CD4-positive, alpha-beta memory T cell (primary cell): ENCODE data around the gene CFLAR. TPM values are rescaled to one million over a fixed set of nuclear protein-coding genes. Genes with fewer than 3 reads are reported as not detected.

Experiments
- CTCF ChIA-PET: fragments of 350-600 bp; sonication (Branson Sonifier 250); formaldehyde crosslinking; loops from one replicate; lab custom pipeline; 2021; ENCODE audit warnings: inconsistent platforms; ENCODE audit not compliant: partially characterized antibody; lab: Charles Lee
- POLR2A ChIA-PET: fragments of 350-600 bp; sonication (Branson Sonifier 250); formaldehyde crosslinking; loops from one replicate; lab custom pipeline; 2021; ENCODE audit not compliant: partially characterized antibody; lab: Charles Lee
- DNase-seq, 5 donors: peaks; one replicate each; pipeline versions ENCODE4 v3.0.0 to v3.0.0-alpha.2; 2020 to 2022; ENCODE audit warnings: mixed read lengths in 1 of 5
- H3K27ac ChIP-seq: one replicate; pipeline ENCODE4 v1.7.0; 2013; ENCODE audit warnings: low read depth, low read length
- H3K27me3 ChIP-seq: 2 replicates; pipeline ENCODE4 v1.7.0; 2013; ENCODE audit warnings: mild to moderate bottlenecking, low read length, moderate library complexity; ENCODE audit not compliant: insufficient read depth
- H3K36me3 ChIP-seq: 2 replicates; pipeline ENCODE4 v1.7.0; 2013; ENCODE audit warnings: mild to moderate bottlenecking, low read length, moderate library complexity; ENCODE audit not compliant: insufficient read depth
- H3K4me1 ChIP-seq: 2 replicates; pipeline ENCODE4 v1.7.0; 2013; ENCODE audit warnings: mild to moderate bottlenecking, low read length, moderate library complexity; ENCODE audit not compliant: insufficient read depth
- H3K4me3 ChIP-seq, 2 donors: one replicate each; pipeline ENCODE4 v1.7.0; 2013; ENCODE audit warnings: low read length in 2 of 2, mild to moderate bottlenecking in 1 of 2
- H3K9me3 ChIP-seq, 2 donors: one replicate each; pipeline ENCODE4 v1.7.0; 2013; ENCODE audit warnings: low read length in 2 of 2, control low read depth in 1 of 2; ENCODE audit not compliant: control insufficient read depth in 1 of 2
- H3K27ac Mint-ChIP-seq, 7 donors: one replicate each; pipeline ENCODE4 v1.8.0; 2020 to 2021; ENCODE audit warnings: mixed read lengths in 7 of 7, mild to moderate bottlenecking in 6 of 7, inconsistent platforms in 3 of 7, moderate library complexity in 3 of 7
- H3K27me3 Mint-ChIP-seq, 2 donors: one replicate each; pipeline ENCODE4 v1.8.0; 2020 to 2021; ENCODE audit warnings: mixed read lengths in 2 of 2
- H3K36me3 Mint-ChIP-seq, 2 donors: one replicate each; pipeline ENCODE4 v1.8.0; 2020 to 2021; ENCODE audit warnings: mixed read lengths in 2 of 2, inconsistent platforms in 1 of 2, mild to moderate bottlenecking in 1 of 2
- H3K4me1 Mint-ChIP-seq, 4 donors: one replicate each; pipeline ENCODE4 v1.8.0; 2020 to 2021; ENCODE audit warnings: mixed read lengths in 4 of 4, mild to moderate bottlenecking in 1 of 4
- H3K4me3 Mint-ChIP-seq, 8 donors: one replicate each; pipeline ENCODE4 v1.8.0; 2020 to 2021; ENCODE audit warnings: mixed read lengths in 8 of 8, mild to moderate bottlenecking in 7 of 8, moderate library complexity in 6 of 8, inconsistent platforms in 3 of 8
- H3K9me3 Mint-ChIP-seq, 8 donors: one replicate each; pipeline ENCODE4 v1.8.0; 2020 to 2021; ENCODE audit warnings: mixed read lengths in 8 of 8, mild to moderate bottlenecking in 5 of 8, inconsistent platforms in 3 of 8, moderate library complexity in 1 of 8
- intact Hi-C: fragments of 100-400 bp; cut with micrococcal nuclease; formaldehyde crosslinking; loops from one replicate; pipeline ENCODE4 v1.15.1; 2023
- polyA plus RNA-seq, 2 donors: library from polyadenylated mRNA; unstranded; fragments of 300-500 nt; fragmentation: Illumina TruSeq; gene quantifications; one replicate each; pipeline ENCODE4 v1.2.3, GENCODE V29; 2021
- total RNA-seq, 2 experiments: library from RNA; stranded (reverse); gene quantifications; one replicate each; pipeline ENCODE4 v1.2.3, GENCODE V29; 2021

The CFLAR gene
- total and polyA plus RNA-seq, 4 experiments from 2014 or later, result 127 to 235 (median 188) TPM

GRCh38 chr2:201074996-201075395 is 41.0 kb upstream of the CFLAR start:
- CTCF ChIA-PET, result interaction anchor here (0.7 to 1.1 kb wide), 2 partner anchors 157 to 158 kb away, joined by 3 to 5 read pairs; no protein-coding TSS in a partner anchor
- Histone ChIP-seq H3K4me3 (no peak overlapping the region), H3K36me3 (peaks cover 2% of the 10 kb centered on the region), H3K9me3 (no peaks in the 10 kb centered on the region), H3K27ac (no peak overlapping the region), H3K27me3 (no peaks in the 10 kb centered on the region), H3K4me1 (peaks cover 22% of the 10 kb centered on the region)
- no peaks in the 10 kb centered on the region for H3K9me3 Mint-ChIP-seq
- POLR2A ChIA-PET, result interaction anchor here (2.4 kb wide), 1 partner anchor 42 kb away, joined by 6 read pairs; no protein-coding TSS in a partner anchor
- H3K4me1 Mint-ChIP-seq, result peaks cover 20 to 36% (median 27%) of the 10 kb centered on the region in 4 donors
- peaks cover 0 to 2% of the 10 kb centered on the region in 2 donors for H3K27me3 Mint-ChIP-seq
- no peak overlapping the region for H3K27ac Mint-ChIP-seq
- no peak overlapping the region for H3K4me3 Mint-ChIP-seq
- peaks cover 4 to 26% of the 10 kb centered on the region in 2 donors for H3K36me3 Mint-ChIP-seq
- intact Hi-C loops, result no loop called here
- no peak for DNase-seq

GRCh38 chr2:201084863-201085262 is 31.1 kb upstream of the CFLAR start:
- H3K9me3 Mint-ChIP-seq, result no peaks in the 10 kb centered on the region
- intact Hi-C loops, result no loop called here
- ChIA-PET CTCF (interaction anchor here (0.9 to 1.2 kb wide), 2 partner anchors 73 to 122 kb away, joined by 3 to 6 read pairs; no protein-coding TSS in a partner anchor), POLR2A (interaction anchor here (2.2 kb wide), 1 partner anchor 31 kb away, joined by 9 read pairs; the partner anchor contains the start of gene CFLAR)
- H3K27ac Mint-ChIP-seq, result peak overlapping the region in 1 of 7 donors; percentile 14
- Histone ChIP-seq H3K4me1 (no peaks in the 10 kb centered on the region), H3K9me3 (no peaks in the 10 kb centered on the region), H3K36me3 (peaks cover 6% of the 10 kb centered on the region), H3K27me3 (no peaks in the 10 kb centered on the region), H3K27ac (no peak overlapping the region), H3K4me3 (no peak overlapping the region)
- H3K4me1 Mint-ChIP-seq, result peaks cover 0 to 7% (median 4%) of the 10 kb centered on the region in 4 donors
- H3K27me3 Mint-ChIP-seq, result no peaks in the 10 kb centered on the region
- DNase-seq, result no peak
- no peak overlapping the region for H3K4me3 Mint-ChIP-seq
- H3K36me3 Mint-ChIP-seq, result peaks cover 27 to 39% of the 10 kb centered on the region in 2 donors

DNA sequence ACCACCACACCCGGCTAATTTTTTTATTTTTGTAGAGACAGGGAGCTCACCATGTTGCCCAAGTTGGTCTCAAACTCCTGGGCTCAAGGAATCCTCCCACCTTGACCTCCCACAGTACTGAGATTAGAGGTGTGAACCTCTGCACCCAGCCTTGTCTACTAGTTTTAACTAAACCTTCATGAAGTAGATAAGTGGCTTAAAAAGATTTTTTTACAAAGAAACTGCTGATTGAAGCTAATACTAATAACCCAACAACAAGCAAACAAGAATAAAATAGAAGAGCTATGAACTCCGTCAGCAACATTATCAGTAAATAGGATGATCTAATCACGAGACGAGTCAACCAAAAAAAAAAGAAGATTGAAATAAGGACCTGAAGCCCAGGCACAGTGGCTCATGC is 25.4 kb upstream of the CFLAR start:
- Mint-ChIP-seq H3K4me1 (peaks cover 0 to 2% (median under 1%) of the 10 kb centered on the region in 4 donors), H3K36me3 (peaks cover 13 to 16% of the 10 kb centered on the region in 2 donors), H3K27me3 (no peaks in the 10 kb centered on the region), H3K9me3 (no peaks in the 10 kb centered on the region), H3K27ac (peak overlapping the region in 3 of 7 donors; percentile 8 to 57 (median 52)), H3K4me3 (no peak overlapping the region)
- intact Hi-C loops, result no loop called here
- no peaks in the 10 kb centered on the region for H3K27me3 ChIP-seq
- ChIA-PET CTCF (interaction anchor here (0.6 to 1.1 kb wide), 7 partner anchors 11 to 355 kb away, joined by 3 to 4 read pairs (median 3); no protein-coding TSS in a partner anchor), POLR2A (interaction anchor here (0.6 to 0.7 kb wide), 2 partner anchors 27 to 759 kb away, joined by 3 to 4 read pairs; no protein-coding TSS in a partner anchor)
- no peak for DNase-seq
- no peaks in the 10 kb centered on the region for H3K4me1 ChIP-seq
- no peak overlapping the region for H3K27ac ChIP-seq
- H3K36me3 ChIP-seq, result no peaks in the 10 kb centered on the region
- no peaks in the 10 kb centered on the region for H3K9me3 ChIP-seq
- no peak overlapping the region for H3K4me3 ChIP-seq

GRCh38 chr2:201093573-201093972 is 22.4 kb upstream of the CFLAR start:
- DNase-seq, result no peak
- Mint-ChIP-seq H3K4me3 (no peak overlapping the region), H3K4me1 (peaks cover 0 to 2% (median 0%) of the 10 kb centered on the region in 4 donors), H3K27ac (no peak overlapping the region), H3K36me3 (peaks cover 0 to 6% of the 10 kb centered on the region in 2 donors), H3K27me3 (no peaks in the 10 kb centered on the region), H3K9me3 (no peaks in the 10 kb centered on the region)
- Histone ChIP-seq H3K9me3 (no peaks in the 10 kb centered on the region), H3K4me1 (no peaks in the 10 kb centered on the region), H3K36me3 (no peaks in the 10 kb centered on the region), H3K27ac (no peak overlapping the region), H3K27me3 (no peaks in the 10 kb centered on the region), H3K4me3 (no peak overlapping the region)
- CTCF ChIA-PET, result interaction anchor here (1.5 kb wide), 1 partner anchor 25 kb away, joined by 3 read pairs; no protein-coding TSS in a partner anchor
- POLR2A ChIA-PET, result no interaction called here
- intact Hi-C loops, result no loop called here

DNA sequence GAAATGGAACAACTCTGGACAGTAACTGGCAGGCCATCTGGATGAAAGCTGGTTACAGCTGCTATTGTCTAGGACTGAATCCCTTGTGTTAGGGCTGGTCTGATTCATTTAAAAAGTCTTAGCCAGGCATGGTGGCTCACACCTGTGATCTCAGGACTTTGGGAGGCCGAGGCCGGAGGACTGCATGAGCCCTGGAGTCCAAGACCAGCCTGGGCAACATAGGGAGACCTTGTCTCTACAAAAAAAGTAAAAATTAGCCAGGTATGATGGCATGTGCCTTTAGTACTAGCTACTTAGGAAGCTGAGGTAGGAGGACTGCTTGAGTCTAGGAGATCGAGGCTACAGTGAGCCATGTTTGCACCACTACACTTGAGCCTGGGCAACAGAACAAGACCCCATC is 15.5 kb upstream of the CFLAR start:
- Histone ChIP-seq H3K36me3 (no peaks in the 10 kb centered on the region), H3K27me3 (no peaks in the 10 kb centered on the region), H3K4me1 (no peaks in the 10 kb centered on the region), H3K27ac (no peak overlapping the region), H3K4me3 (no peak overlapping the region), H3K9me3 (no peaks in the 10 kb centered on the region)
- intact Hi-C loops, result no loop called here
- Mint-ChIP-seq H3K4me3 (no peak overlapping the region), H3K36me3 (peaks cover 0 to 2% of the 10 kb centered on the region in 2 donors), H3K9me3 (no peaks in the 10 kb centered on the region), H3K27me3 (no peaks in the 10 kb centered on the region), H3K4me1 (no peaks in the 10 kb centered on the region), H3K27ac (no peak overlapping the region)
- CTCF ChIA-PET, result interaction anchor here (3.1 kb wide), 1 partner anchor 58 kb away, joined by 12 read pairs; no protein-coding TSS in a partner anchor
- no peak for DNase-seq
- POLR2A ChIA-PET, result interaction anchor here (0.6 kb wide), 1 partner anchor 31 kb away, joined by 4 read pairs; no protein-coding TSS in a partner anchor

- H3K4me3 Mint-ChIP-seq, result no peak overlapping the region
- Histone ChIP-seq H3K27me3 (no peaks in the 10 kb centered on the region), H3K4me1 (no peaks in the 10 kb centered on the region), H3K36me3 (no peaks in the 10 kb centered on the region), H3K27ac (no peak overlapping the region), H3K9me3 (no peaks in the 10 kb centered on the region), H3K4me3 (no peak overlapping the region)
- peaks cover 0 to 2% (median 0%) of the 10 kb centered on the region in 4 donors for H3K4me1 Mint-ChIP-seq
- ChIA-PET CTCF (no interaction called here), POLR2A (no interaction called here)
- peaks cover 0 to 9% of the 10 kb centered on the region in 2 donors for H3K36me3 Mint-ChIP-seq
- H3K27ac Mint-ChIP-seq, result no peak overlapping the region
- H3K9me3 Mint-ChIP-seq, result peaks cover 0 to 2% (median 0%) of the 10 kb centered on the region in 8 donors
- DNase-seq, result no peak
- H3K27me3 Mint-ChIP-seq, result no peaks in the 10 kb centered on the region
- intact Hi-C loops, result no loop called here
These were observed 10.2 kb upstream of the CFLAR start for GRCh38 chr2:201105759-201106158.

DNA sequence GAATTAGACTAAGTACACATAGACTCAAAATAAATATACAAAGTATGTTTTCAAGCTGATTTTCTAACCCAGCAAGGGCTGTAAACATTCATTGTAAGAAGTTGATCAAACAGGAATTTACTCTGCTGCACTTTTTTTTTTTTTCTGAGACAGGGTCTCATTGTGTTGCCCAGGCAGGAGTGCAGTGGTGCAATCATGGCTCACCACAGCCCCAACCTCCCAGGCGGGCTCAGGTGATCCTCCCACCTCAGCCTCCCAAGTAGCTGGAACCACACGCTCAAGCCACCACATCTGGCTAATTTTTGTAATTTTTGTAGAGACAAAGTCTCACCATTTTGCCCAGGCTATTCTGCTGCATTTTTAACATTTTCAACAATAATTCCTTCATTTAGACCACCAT is 8.3 kb upstream of the CFLAR start:
- no peaks in the 10 kb centered on the region for H3K27me3 Mint-ChIP-seq
- Histone ChIP-seq H3K27ac (no peak overlapping the region), H3K9me3 (no peaks in the 10 kb centered on the region), H3K4me1 (no peaks in the 10 kb centered on the region), H3K36me3 (no peaks in the 10 kb centered on the region), H3K27me3 (no peaks in the 10 kb centered on the region), H3K4me3 (no peak overlapping the region)
- CTCF ChIA-PET, result interaction anchor here (1.0 to 2.3 kb wide), 4 partner anchors 10 to 50 kb away, joined by 3 to 11 read pairs (median 4); no protein-coding TSS in a partner anchor
- H3K27ac Mint-ChIP-seq, result no peak overlapping the region
- H3K36me3 Mint-ChIP-seq, result peaks cover 0 to 9% of the 10 kb centered on the region in 2 donors
- no peak overlapping the region for H3K4me3 Mint-ChIP-seq
- POLR2A ChIA-PET, result interaction anchor here (0.9 to 1.6 kb wide), 3 partner anchors 9 to 38 kb away, joined by 3 to 10 read pairs (median 3); partner anchors contain the start of gene CFLAR
- peaks cover 0 to 2% (median 0%) of the 10 kb centered on the region in 8 donors for H3K9me3 Mint-ChIP-seq
- intact Hi-C loops, result no loop called here
- H3K4me1 Mint-ChIP-seq, result peaks cover 0 to 6% (median 4%) of the 10 kb centered on the region in 4 donors
- no peak for DNase-seq
